Measurements from ENCODE around the gene C6orf47. TPM values are rescaled to one million over a fixed set of nuclear protein-coding genes. Genes with fewer than 3 reads are reported as not detected.
A peak's percentile ranks its signal among the peaks of the same experiment; 100 is the strongest.

The C6orf47 gene
- total and polyA plus RNA-seq, 10 of the 15 experiments (the other 5 are each of a cell fraction or from before 2014, with no cell fraction given): 0.16 to 20.4 (median 17.3) TPM; not detected in 1

GRCh38 chr6:31701666-31702404 is 41.3 kb upstream of the C6orf47 start:
- H3K36me3 ChIP-seq (ENCODE audit: control insufficient read depth in 2 of 2, insufficient read depth in 2 of 2, low read length in 1 of 2): peaks cover 0 to 5% of the 10 kb centered on the region in 2 experiments; a peak in 2 of 4 replicates
- ChIA-PET POLR2A (interaction anchor here (1.4 to 3.2 kb wide), 6 partner anchors 36 to 196 kb away, joined by 3 to 23 read pairs (median 8); partner anchors contain the start of genes CLIC1, DDX39B, EHMT2 and GPANK1), RAD21 (ENCODE audit: unreplicated experiment) (interaction anchor here (1.4 kb wide), 1 partner anchor 29 kb away, joined by 4 read pairs; no protein-coding TSS in a partner anchor), SMC1A (ENCODE audit: uncharacterized antibody, unreplicated experiment) (interaction anchor here (0.7 to 3.1 kb wide), 5 partner anchors 11 to 428 kb away, joined by 3 to 18 read pairs (median 3); partner anchors contain the start of genes CLIC1 and DDX39B), CTCF (interaction anchor here (0.6 to 1.3 kb wide), 4 partner anchors 32 to 103 kb away, joined by 3 to 4 read pairs (median 4); no protein-coding TSS in a partner anchor)
- H3K4me1 ChIP-seq (ENCODE audit: control insufficient read depth, insufficient read depth, low read length): peaks cover 9% of the 10 kb centered on the region; the same call in 1 of the 2 replicates
- no peaks in the 10 kb centered on the region for H3K27me3 ChIP-seq (replicated peaks in 1 of 2; ENCODE audit: control insufficient read depth in 2 of 2, insufficient read depth in 2 of 2, low read length in 1 of 2)
- FAIRE-seq (no peak), DNase-seq (ENCODE audit: low read depth, low spot score) (no peak), ATAC-seq (no peak)
- H3K27ac ChIP-seq (ENCODE audit: control insufficient read depth, insufficient read depth): peak overlapping the region; percentile 91
- peak overlapping the region; percentile 81 for H3K4me2 ChIP-seq (ENCODE audit: control insufficient read depth, insufficient read depth)
- in situ Hi-C loops (cut with MboI): no loop called here
- no peaks in the 10 kb centered on the region for H4K20me1 ChIP-seq (ENCODE audit: control insufficient read depth, insufficient read depth)
- BruUV-seq (replicated peaks): no TSS peak
- 21% methylated on average over 7 of the region's 7 CpGs for WGBS (ENCODE audit: insufficient coverage, insufficient replicate concordance, low lambda C conversion rate, missing lambda C conversion rate)
- H3K9me3 ChIP-seq (replicated peaks; ENCODE audit: control insufficient read depth, insufficient read depth, low read length): no peaks in the 10 kb centered on the region
- intact Hi-C loops (cut with micrococcal nuclease; ENCODE audit: unreplicated experiment): loop anchor here (2.0 kb wide), 1 partner anchor 37 kb away; no protein-coding TSS in a partner anchor
- peaks cover 17% of the 10 kb centered on the region for H3K79me2 ChIP-seq (ENCODE audit: control insufficient read depth, insufficient read depth, low read length)
- H3K9ac ChIP-seq (ENCODE audit: control insufficient read depth, insufficient read depth, low read length): peak overlapping the region; percentile 69
- H2AFZ ChIP-seq (ENCODE audit: control insufficient read depth, low read depth, low read length): peak overlapping the region; percentile 57; the same call in 1 of the 2 replicates
- H3K4me3 ChIP-seq: peak overlapping the region; percentile 96
- no peak for TF ChIP-seq HDGF (IDR thresholded peaks at IDR 0.05)
- no peak for TF ChIP-seq TCF12 (IDR thresholded peaks at IDR 0.05; ENCODE audit: low read depth, low read length)
- no peak for TF ChIP-seq SPI1 (IDR thresholded peaks at IDR 0.05; ENCODE audit: borderline replicate concordance, insufficient read depth, low read depth, low read length)
- TF ChIP-seq NRF1 (conservative IDR thresholded peaks at IDR 0.05; ENCODE audit: low read depth, low read length): no peak
- TF ChIP-seq SMAD5 (IDR thresholded peaks at IDR 0.05; ENCODE audit: low read depth): no peak
- TF ChIP-seq ZNF384 (IDR thresholded peaks at IDR 0.05; ENCODE audit: borderline replicate concordance, low read depth, low read length): no peak
- TF ChIP-seq FOXM1 (IDR thresholded peaks at IDR 0.05; ENCODE audit: low read depth, low read length): no peak
- TF ChIP-seq SUPT20H (IDR thresholded peaks at IDR 0.05; ENCODE audit: borderline replicate concordance, control insufficient read depth, low read depth, low read length): no peak
- no peak for TF ChIP-seq CHD4 (IDR thresholded peaks at IDR 0.05)
- no peak for TF ChIP-seq STAT1 (conservative IDR thresholded peaks at IDR 0.05)
- TF ChIP-seq MYB (IDR thresholded peaks at IDR 0.05; ENCODE audit: borderline replicate concordance, low read depth, low read length): no peak
- no peak for TF ChIP-seq USF2 (IDR thresholded peaks at IDR 0.05; ENCODE audit: borderline replicate concordance, low read depth, low read length)
- no peak for TF ChIP-seq IKZF1 (conservative IDR thresholded peaks at IDR 0.05)
- TF ChIP-seq TBL1XR1 (IDR thresholded peaks at IDR 0.05; ENCODE audit: low read depth, low read length): no peak
- TF ChIP-seq CREB1 (IDR thresholded peaks at IDR 0.05; ENCODE audit: low read depth): no peak
- no peak for TF ChIP-seq POLR2AphosphoS5 (IDR thresholded peaks at IDR 0.05; ENCODE audit: low read length)
- TF ChIP-seq, protein P1, sequence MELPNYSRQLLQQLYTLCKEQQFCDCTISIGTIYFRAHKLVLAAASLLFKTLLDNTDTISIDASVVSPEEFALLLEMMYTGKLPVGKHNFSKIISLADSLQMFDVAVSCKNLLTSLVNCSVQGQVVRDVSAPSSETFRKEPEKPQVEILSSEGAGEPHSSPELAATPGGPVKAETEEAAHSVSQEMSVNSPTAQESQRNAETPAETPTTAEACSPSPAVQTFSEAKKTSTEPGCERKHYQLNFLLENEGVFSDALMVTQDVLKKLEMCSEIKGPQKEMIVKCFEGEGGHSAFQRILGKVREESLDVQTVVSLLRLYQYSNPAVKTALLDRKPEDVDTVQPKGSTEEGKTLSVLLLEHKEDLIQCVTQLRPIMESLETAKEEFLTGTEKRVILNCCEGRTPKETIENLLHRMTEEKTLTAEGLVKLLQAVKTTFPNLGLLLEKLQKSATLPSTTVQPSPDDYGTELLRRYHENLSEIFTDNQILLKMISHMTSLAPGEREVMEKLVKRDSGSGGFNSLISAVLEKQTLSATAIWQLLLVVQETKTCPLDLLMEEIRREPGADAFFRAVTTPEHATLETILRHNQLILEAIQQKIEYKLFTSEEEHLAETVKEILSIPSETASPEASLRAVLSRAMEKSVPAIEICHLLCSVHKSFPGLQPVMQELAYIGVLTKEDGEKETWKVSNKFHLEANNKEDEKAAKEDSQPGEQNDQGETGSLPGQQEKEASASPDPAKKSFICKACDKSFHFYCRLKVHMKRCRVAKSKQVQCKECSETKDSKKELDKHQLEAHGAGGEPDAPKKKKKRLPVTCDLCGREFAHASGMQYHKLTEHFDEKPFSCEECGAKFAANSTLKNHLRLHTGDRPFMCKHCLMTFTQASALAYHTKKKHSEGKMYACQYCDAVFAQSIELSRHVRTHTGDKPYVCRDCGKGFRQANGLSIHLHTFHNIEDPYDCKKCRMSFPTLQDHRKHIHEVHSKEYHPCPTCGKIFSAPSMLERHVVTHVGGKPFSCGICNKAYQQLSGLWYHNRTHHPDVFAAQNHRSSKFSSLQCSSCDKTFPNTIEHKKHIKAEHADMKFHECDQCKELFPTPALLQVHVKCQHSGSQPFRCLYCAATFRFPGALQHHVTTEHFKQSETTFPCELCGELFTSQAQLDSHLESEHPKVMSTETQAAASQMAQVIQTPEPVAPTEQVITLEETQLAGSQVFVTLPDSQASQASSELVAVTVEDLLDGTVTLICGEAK (IDR thresholded peaks at IDR 0.05; ENCODE audit: borderline replicate concordance): no peak
- no peak for TF ChIP-seq CREM (IDR thresholded peaks at IDR 0.05; ENCODE audit: low read depth)
- TF ChIP-seq EED (IDR thresholded peaks at IDR 0.05; ENCODE audit: low read depth): no peak
- TF ChIP-seq, protein P2, sequence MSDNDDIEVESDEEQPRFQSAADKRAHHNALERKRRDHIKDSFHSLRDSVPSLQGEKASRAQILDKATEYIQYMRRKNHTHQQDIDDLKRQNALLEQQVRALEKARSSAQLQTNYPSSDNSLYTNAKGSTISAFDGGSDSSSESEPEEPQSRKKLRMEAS (IDR thresholded peaks at IDR 0.05; ENCODE audit: low read depth, low read length): no peak
